Loucy (cell line): ENCODE data around the gene STS.

Source experiments
- H2AFZ ChIP-seq: fragments of 200-600 bp; sonication (generic); 2 replicates; pipeline ENCODE4 v1.6.0; 2016; ENCODE audit warnings: antibody characterized with exemption, mild to moderate bottlenecking, low read length, moderate library complexity
- H3F3A ChIP-seq: fragments of 200-600 bp; 2 replicates; pipeline ENCODE4 v1.6.0; 2016; ENCODE audit warnings: antibody characterized with exemption, low read depth, mild to moderate bottlenecking
- H3K27me3 ChIP-seq: fragments of 200-600 bp; sonication (generic); 2 replicates; pipeline ENCODE4 v1.6.1; 2014; ENCODE audit warnings: low read length, mild to moderate bottlenecking; ENCODE audit not compliant: insufficient read depth, poor library complexity, severe bottlenecking
- H3K36me3 ChIP-seq: fragments of 200-600 bp; sonication (generic); 2 replicates; pipeline ENCODE4 v1.6.1; 2016; ENCODE audit warnings: low read length; ENCODE audit not compliant: insufficient read depth
- H3K4me1 ChIP-seq: fragments of 200-600 bp; sonication (generic); 2 replicates; pipeline ENCODE4 v1.5.1; 2014; ENCODE audit warnings: low read length, mild to moderate bottlenecking; ENCODE audit not compliant: insufficient read depth, poor library complexity, severe bottlenecking
- H3K4me2 ChIP-seq: fragments of 200-600 bp; sonication (generic); 2 replicates; pipeline ENCODE4 v1.6.0; 2014; ENCODE audit warnings: antibody characterized with exemption, low read length, low read depth, mild to moderate bottlenecking; ENCODE audit not compliant: poor library complexity, severe bottlenecking
- H3K4me3 ChIP-seq: fragments of 200-600 bp; sonication (generic); 2 replicates; pipeline ENCODE4 v1.5.1; 2014; ENCODE audit warnings: low read length, mild to moderate bottlenecking, mixed read lengths; ENCODE audit not compliant: poor library complexity, severe bottlenecking
- H3K79me2 ChIP-seq: fragments of 200-600 bp; sonication (generic); 2 replicates; pipeline ENCODE4 v1.6.1; 2014; ENCODE audit warnings: low read length; ENCODE audit not compliant: insufficient read depth
- H3K9ac ChIP-seq: fragments of 200-600 bp; sonication (generic); 2 replicates; pipeline ENCODE4 v1.6.0; 2014; ENCODE audit warnings: mild to moderate bottlenecking, low read depth, low read length, moderate library complexity; ENCODE audit not compliant: poor library complexity, severe bottlenecking
- H3K9me2 ChIP-seq: fragments of 200-600 bp; sonication (generic); replicated peaks from 2 replicates; pipeline ENCODE4 v1.6.1; 2016; ENCODE audit warnings: low read depth, low read length, mixed read lengths
- H3K9me3 ChIP-seq: fragments of 200-600 bp; sonication (generic); 2 replicates; pipeline ENCODE4 v1.6.1; 2014; ENCODE audit warnings: mild to moderate bottlenecking, antibody characterized with exemption, low read length, low read depth; ENCODE audit not compliant: insufficient read depth
- H4K20me1 ChIP-seq: fragments of 200-600 bp; sonication (generic); 2 replicates; pipeline ENCODE4 v1.6.0; 2014; ENCODE audit warnings: antibody characterized with exemption, low read length, mild to moderate bottlenecking; ENCODE audit not compliant: insufficient read depth, poor library complexity, severe bottlenecking
- EZH2phosphoT487 ChIP-seq: fragments of 200-600 bp; IDR thresholded peaks from 2 replicates; pipeline ENCODE4 v1.6.1; 2018; ENCODE audit warnings: antibody characterized with exemption, mild to moderate bottlenecking, moderate library complexity, borderline replicate concordance
- TF ChIP-seq, protein P1 (sequence below): fragments of 200-600 bp; sonication (generic); conservative IDR thresholded peaks from 2 replicates; pipeline ENCODE4 v1.5.1; 2014; ENCODE audit warnings: mild to moderate bottlenecking, antibody characterized with exemption, low read length

The STS gene

DNA sequence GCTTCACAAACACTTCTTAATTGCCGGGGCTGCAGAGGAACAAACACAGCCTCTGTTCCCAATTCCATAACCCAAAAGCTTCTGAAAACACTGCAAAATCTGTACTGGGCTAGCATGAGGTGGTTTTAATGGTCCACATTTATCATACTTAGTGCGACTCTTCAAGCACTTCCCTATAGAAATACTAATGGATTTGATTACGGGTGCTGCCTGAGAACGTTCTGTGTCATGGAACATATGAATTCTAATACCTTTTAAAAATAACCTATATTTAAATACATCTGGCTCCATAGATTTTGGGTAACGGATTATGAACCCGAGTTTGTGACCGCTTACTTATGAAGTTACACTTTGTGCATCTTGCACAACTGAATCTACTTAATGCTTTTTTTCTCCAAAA lies 35.4 kb upstream of the STS start:
- H3K79me2 ChIP-seq: peaks cover 24% of the 10 kb centered on the region; the same call in 1 of the 2 replicates
- H4K20me1 ChIP-seq: no peaks in the 10 kb centered on the region
- H3K4me1 ChIP-seq: peaks cover 44% of the 10 kb centered on the region
- peaks cover 4% of the 10 kb centered on the region; the same call in 1 of the 2 replicates for H3F3A ChIP-seq
- H3K36me3 ChIP-seq: no peaks in the 10 kb centered on the region
- no peak overlapping the region for H3K4me3 ChIP-seq
- TF ChIP-seq, protein P1, sequence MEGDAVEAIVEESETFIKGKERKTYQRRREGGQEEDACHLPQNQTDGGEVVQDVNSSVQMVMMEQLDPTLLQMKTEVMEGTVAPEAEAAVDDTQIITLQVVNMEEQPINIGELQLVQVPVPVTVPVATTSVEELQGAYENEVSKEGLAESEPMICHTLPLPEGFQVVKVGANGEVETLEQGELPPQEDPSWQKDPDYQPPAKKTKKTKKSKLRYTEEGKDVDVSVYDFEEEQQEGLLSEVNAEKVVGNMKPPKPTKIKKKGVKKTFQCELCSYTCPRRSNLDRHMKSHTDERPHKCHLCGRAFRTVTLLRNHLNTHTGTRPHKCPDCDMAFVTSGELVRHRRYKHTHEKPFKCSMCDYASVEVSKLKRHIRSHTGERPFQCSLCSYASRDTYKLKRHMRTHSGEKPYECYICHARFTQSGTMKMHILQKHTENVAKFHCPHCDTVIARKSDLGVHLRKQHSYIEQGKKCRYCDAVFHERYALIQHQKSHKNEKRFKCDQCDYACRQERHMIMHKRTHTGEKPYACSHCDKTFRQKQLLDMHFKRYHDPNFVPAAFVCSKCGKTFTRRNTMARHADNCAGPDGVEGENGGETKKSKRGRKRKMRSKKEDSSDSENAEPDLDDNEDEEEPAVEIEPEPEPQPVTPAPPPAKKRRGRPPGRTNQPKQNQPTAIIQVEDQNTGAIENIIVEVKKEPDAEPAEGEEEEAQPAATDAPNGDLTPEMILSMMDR: no peak
- TF ChIP-seq EZH2phosphoT487: no peak
- H3K9me2 ChIP-seq: no peaks in the 10 kb centered on the region
- no peaks in the 10 kb centered on the region for H3K9me3 ChIP-seq
- peak overlapping the region; percentile 53 for H3K4me2 ChIP-seq
- H3K9ac ChIP-seq: peak overlapping the region; percentile 80
- H3K27me3 ChIP-seq: no peaks in the 10 kb centered on the region
- H2AFZ ChIP-seq: no peak overlapping the region

DNA sequence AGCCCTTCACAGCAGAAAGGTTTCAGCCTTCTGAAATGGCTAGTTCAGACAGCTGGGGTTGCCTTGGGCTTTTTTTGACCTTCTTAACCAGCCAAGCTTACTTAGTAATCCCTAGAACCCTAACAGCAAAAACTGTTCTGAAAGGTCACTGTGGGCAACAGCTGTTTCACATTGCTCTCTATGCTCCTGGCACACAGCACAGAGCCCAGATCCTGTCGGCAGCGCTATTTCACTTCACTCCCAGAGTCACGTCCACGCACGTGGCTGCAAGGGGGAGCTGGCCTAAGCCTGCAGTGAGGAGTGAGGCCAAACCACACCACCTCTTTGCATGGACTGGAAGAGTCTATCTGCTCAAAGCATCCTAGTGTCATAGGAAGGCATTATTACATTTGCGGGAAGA lies 32.0 kb upstream of the STS start:
- Histone ChIP-seq H3F3A (no peaks in the 10 kb centered on the region), H3K9me2 (no peaks in the 10 kb centered on the region), H2AFZ (no peak overlapping the region), H3K27me3 (no peaks in the 10 kb centered on the region), H3K9ac (no peak overlapping the region), H4K20me1 (no peaks in the 10 kb centered on the region), H3K4me1 (peaks cover 25% of the 10 kb centered on the region), H3K36me3 (no peaks in the 10 kb centered on the region), H3K79me2 (peaks cover 20% of the 10 kb centered on the region; the same call in 1 of the 2 replicates), H3K4me3 (no peak overlapping the region), H3K4me2 (no peak overlapping the region), H3K9me3 (no peaks in the 10 kb centered on the region)
- no peak for TF ChIP-seq EZH2phosphoT487
- TF ChIP-seq, protein P1: no peak

DNA sequence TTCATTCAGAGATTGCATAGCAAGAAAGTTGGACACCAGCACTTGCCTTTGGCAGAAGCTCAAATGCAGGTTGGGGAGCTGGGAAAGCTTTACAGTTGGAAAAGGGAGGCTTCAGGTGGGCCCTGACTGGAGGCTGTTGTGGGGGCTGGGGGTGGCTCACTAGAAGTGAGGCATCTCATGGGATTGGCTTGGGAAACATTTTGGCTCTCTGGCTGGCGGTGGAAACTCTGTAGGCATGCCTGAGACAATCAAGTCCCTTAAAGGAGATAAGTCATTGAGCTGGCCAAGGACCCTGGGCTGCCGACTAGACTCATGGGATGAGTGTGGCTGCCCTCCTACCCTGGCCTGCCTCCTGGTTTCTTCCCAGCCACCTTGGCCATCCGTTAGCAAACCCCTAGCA lies 31.4 kb upstream of the STS start:
- Histone ChIP-seq H3K27me3 (no peaks in the 10 kb centered on the region), H3K79me2 (peaks cover 23% of the 10 kb centered on the region; the same call in 1 of the 2 replicates), H3K9me3 (no peaks in the 10 kb centered on the region), H3K36me3 (no peaks in the 10 kb centered on the region), H2AFZ (no peak overlapping the region), H4K20me1 (no peaks in the 10 kb centered on the region), H3K4me3 (no peak overlapping the region), H3F3A (no peaks in the 10 kb centered on the region), H3K9ac (no peak overlapping the region), H3K4me1 (peaks cover 25% of the 10 kb centered on the region), H3K9me2 (no peaks in the 10 kb centered on the region), H3K4me2 (no peak overlapping the region)
- no peak for TF ChIP-seq EZH2phosphoT487
- TF ChIP-seq, protein P1: no peak
